Amygdala (tissue), 56 donors: ENCODE results near the gene DLGAP4.
"Not testable (repeated sequence)": the region's sequence is repeated elsewhere in the genome, so short reads cannot be mapped to it uniquely, and the experiment has no call there.

Experiments
- DNase-seq, 56 donors: peaks; one replicate each; lab custom pipeline; 2025; lab: John Stamatoyannopoulos, UW

DLGAP4 gene

DNA sequence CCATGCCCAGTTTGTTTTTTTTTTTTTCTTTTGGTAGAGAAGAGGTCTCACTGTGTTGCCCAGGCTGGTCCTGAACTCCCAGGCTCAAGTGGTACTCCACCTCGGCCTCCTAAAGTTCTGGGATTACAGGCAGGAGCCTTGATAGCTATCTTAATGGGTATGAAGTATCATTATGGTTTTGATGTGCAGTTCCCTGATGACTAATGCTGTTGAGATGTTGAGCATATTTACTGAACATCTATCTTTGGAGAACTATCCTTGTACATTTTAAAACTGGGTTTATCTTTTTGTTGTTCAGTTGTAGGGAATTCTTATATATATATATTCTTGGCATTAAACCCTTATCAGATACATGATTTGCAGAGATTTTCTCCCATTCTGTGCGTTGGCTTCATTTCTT, 213.8 kb downstream of the DLGAP4 start:
- no peak for DNase-seq

DNA sequence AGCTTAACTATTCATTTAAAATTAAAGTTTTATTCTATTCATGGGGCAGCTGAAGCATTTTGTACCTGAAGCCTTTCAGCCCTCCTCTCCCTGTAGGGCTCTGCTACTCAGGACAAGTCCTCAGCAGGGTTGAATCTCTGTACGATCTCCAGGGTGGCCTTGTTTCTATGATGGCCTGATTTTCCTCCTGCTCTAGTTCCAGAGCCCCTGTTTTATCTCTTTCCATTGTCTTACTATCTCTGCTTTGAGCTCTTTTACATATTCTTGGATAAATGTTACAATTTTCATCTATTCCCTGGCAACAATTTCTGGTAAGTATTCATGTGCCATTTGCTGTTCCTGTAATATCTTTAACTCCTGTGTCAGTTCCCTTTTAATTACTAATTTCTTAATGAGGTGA, 215.4 kb downstream of the DLGAP4 start:
- no peak for DNase-seq

DNA sequence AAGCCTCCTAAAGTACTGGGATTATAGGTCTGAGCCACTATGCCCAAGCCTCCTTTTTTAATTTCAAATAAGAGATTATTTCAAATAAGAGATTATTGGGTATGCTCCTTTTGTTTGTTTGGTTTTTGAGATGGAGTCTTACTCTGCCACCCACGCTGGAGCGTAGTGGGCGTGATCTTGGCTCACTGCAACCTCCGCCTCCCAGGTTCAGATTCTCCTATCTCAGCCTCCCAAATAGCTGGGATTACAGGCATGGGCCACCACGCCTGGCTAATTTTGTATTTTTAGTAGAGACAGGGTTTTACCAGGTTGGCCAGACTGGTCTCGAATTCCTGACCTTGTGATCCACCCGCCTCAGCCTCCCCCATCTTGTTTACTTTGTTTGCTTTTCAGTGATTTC, 216.3 kb downstream of the DLGAP4 start:
- DNase-seq: not testable (repeated sequence)

DNA sequence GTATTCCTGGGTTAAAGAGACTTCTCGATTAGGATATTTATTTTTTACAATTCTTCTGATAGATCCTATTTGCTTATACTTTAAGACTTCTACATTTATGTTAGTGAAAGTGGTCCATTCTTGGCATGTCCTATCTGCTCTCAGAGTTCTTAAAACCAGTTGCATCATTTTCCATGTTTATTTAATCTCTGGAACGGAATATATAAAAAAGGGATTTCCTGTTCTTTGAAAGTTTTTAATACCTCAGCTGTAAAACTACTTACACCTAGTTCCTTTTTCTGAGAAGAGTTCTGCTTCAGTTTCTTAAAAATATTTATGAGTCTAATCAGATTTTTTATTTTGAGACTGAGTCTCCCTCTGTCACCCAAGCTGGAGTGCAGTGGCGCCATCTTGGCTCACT, 217.2 kb downstream of the DLGAP4 start:
- DNase-seq: no peak

DNA sequence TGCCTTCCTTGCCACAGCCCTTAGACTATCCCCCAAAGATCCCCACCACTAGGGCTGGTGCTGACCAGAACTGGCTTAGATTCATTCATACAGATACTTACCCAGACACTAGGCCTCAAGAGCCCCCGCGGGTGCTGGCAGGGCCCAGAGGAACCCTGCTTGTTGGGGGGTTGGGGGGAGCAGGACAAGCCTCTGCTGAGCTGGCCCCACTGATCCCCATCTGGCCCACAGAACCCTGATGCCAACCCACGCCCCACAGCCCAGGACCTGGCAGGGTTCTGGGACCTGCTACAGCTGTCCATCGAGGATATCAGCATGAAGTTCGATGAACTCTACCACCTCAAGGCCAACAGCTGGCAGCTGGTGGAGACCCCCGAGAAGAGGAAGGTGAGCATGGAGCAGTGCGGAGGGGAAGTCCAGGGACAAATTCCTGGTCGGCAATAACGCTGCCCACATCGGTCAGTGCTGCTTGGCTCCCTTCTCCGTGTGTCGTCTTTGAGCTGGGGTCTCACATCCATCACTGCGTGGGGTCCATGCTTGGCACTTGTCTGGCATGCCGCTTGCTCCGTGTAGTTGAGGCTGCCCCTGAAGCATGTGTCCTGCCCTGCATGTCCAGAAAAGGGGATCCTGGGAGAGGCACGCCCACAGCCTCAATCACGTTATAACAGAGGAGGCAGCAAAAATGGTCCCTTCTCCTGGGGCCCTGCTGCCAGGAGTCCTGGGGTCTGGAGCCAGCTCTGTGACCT, 219.7 kb downstream of the DLGAP4 start:
- DNase-seq: no peak

DNA sequence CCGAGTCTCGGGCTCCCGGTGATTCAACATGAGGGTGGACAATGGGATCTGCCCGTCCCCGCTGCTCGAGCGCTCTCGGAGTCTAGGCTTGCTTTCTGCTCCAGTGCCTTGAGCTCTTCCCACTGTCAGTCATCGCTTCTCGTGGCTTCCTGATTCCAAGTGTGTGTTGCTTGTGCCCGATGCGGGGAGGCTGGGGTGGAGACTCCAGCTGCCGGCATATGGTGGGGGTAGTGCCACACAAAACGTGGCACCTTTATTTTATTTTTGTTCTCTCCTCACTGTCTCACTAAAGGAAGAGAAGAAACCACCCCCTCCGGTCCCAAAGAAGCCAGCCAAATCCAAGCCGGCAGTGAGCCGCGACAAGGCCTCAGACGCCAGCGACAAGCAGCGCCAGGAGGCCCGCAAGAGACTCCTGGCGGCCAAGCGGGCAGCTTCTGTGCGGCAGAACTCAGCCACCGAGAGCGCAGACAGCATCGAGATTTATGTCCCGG, 220.4 kb downstream of the DLGAP4 start:
- DNase-seq: peak in 1 of 56 donors; percentile 24

DNA sequence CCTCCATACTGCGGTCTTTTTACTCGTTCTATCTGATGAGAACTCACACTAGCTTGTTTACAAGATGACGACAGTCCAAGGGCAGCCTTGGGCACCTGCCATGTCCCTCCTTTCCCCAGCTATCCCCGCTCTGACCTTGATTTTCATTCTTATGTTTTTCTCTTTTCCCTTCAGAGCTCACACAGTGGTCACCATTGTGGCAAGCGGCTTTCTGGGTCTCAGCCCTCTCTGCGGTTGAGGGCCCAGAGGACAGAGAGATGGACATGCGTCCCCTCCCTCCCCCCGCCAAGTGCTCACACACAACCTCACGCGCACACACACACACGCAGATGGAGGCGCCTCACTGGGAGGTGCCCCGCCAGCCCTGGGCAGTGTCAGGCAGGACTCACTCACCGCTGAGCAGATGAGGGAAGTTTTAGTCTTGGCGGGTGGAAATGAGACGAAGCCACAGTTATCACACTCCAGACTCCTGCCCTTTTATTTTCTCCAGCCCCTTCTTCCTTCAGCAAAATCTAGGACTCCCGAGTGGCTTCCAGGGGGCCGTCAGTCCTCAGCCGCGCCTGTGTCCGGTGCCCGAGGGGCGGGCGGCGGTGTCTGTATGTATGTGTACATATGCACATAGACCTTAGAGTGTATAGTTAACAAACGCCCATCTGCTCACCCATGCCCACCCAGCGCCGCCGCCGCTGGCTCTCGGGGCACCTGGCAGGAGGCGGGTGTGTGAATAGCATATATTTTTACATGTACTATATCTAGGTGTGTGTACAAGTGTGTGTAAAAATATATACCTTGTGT, 221.4 kb downstream of the DLGAP4 start:
- no peak for DNase-seq

DNA sequence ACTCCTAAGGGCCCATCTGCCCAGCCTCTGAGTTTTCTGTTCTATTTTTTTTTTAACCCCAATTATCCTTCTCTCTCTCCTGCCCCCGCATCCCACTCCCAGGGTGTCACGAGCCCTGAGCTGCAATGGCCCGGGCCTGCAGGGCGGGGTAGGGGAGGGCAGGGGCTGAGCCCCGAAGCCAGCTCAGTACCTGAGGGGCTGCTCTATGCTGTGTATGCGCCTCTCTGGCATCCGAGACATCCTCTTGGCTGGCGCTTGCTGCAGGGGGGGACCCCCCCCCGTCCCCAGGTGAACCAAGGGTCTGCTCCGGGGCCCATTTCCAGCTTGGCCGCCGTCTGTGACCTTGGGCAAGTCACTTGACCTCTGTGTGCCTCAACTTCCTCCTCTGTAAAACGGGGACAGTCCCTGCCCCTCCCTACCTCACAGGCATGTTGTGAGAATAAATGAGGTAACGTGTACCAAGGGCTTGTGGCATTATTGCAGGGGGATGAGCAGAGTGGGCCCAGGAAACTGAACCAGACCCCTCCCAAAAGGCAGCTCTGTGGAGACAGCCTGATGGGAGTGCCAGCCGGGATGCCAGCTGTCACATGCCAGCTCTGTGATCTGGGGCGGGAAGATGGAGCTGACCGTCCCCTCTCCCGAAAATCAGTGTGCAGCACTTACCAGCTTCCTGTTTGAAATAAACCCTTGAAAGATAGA, 222.2 kb downstream of the DLGAP4 start:
- no peak for DNase-seq

DNA sequence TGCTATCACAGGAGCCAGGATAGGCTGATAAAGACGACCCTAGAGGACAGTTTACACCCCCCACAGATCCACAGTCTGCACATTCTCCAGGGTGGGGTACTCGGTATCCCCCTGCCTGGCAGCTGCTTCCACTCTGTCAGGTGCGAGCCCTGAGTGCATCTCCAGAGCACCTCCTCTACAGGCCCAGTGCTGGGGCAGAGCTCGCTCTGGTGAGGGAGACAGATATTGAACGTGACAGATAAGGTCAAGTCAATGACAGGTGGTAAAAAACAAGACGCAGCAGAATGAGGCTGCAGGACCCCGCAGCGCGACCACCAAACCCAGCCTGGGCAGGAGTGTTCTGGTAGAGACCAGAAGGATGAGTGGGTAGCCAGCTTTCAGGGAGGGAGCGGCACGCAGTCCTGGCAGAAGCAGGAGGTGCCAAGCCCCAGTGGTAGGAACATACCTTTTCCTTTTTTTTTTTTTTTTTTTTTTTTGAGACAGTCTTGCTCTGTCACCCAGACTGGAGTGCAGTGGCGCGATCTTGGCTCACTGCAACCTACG, 222.8 kb downstream of the DLGAP4 start:
- DNase-seq: no peak

DNA sequence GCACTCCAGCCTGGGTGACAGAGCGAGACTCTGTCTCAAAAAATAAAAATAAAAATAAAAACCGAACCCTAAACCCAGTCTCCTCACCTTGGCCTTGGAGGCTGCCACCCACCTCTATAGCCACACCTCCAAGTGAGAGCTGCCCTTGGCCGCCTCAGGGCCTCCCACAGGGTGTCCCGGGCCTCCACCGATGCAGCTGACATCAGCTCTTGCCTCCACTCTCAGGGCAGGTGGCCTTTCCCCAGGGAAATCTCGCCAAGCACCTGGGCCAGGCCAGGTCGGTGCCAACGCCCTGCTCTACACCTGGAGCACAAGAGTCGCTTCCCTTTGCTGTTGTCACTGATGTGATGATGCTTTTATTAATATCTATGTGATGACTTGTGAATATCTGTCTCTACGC, 226.2 kb downstream of the DLGAP4 start:
- DNase-seq: no peak

DNA sequence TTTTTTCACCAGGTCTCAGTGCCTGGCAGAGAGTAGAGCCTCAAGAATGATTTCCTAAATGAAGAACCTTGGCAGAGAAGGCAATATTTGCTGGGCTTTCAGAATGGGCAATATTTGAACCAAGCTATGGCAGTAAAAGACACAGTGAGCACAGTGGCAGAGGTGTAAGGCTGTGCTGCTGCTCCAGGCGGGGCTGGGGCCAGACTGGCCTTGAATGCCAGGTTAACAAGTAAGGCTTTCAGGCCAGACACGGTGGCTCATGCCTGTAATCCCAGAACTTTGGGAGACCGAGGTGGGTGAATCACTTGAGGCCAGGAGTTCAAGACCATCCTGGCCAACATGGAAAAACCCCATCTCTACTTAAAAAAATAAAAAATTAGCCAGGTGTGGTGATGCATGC, 226.7 kb downstream of the DLGAP4 start:
- no peak for DNase-seq

DNA sequence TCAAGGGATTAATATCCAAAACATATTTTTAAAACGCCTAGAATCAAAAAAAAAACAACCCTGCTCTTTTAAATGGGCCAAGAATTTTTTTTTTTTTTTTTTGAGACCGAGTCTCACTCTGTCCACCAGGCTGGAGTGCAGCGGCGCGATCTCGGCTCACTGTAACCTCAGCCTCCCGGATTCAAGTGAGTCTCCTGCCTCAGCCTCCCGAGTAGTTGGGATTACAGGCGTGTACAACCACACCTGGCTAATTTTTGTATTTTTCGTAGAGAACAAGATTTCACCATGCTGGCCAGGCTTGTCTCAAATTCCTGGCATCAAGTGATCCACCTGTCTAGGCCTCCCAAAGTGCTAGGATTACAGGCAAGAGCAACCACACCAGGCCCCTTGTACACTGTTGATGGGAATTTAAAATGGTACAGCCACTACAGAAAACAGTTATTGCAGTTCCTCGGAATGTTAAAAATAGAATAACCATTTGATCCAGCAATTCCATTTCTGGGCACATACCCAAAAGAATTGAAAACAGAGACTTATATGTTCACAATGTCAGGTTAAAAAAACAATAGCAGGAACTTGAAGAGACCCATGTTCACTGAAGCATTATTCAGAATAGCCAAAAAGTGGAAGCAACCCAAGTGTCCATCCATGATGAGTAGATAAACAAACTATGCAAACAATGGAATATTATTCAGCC, 232.0 kb downstream of the DLGAP4 start:
- no peak for DNase-seq

DNA sequence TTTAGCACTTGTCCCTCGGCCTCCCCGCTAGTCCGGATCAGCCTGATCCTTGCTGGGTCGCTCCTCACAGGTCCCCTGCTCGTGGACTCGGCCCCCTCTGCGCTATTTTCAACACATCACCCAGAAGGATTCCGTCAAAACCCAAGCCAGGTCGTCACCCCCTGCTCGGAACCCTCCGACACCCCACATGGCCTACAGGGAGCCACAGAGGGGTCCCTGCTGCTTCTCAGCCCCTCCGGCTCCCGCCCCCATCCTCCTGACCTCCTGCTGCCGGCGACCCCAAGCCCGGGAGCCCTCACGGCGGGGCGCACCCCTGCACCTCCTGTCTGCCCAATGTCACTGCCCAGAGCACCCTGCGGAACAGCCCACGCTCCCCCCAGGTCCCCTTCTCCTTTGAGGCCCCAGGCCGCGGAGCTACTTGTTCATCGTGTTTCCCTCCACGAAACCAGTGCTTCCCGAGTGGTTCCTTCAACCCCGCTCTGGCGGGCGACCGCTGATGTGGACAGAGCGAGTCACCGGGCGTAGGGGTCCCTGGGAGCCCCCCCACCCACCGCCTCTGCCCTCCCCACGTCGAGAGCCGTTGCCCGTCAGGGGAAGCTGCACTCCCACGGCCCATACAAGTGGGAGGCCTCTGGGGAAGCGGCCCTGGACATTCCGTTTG, 234.5 kb downstream of the DLGAP4 start:
- no peak for DNase-seq

DNA sequence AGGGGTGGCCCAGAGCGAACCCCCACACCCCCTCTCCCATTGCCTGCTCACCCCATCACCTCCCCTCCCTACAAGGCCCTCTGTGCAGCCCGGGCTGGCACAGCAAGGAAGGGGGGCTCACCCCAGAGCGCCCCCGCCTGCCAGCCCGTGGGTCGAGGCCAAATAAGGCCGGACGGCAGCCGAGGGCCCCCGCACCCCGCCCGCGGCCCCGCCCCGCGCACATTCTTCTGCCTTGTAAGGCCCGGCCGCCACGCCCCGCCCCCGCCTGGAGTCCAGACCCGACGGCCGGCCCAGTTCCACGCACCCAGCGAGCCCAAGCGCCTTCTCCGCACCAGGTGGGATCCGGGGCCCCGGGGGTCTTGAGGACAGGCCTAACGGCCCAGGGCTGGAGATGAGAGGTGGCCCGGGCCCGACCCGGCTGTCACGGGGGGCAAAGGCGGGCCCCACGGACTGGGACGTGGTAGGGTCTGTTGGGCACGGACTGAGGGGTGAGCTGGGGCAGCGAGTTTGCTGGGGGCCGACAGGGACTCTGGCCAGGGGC, 235.2 kb downstream of the DLGAP4 start, which contains the start of gene MYL9:
Gene MYL9 (plus strand): TSS at position 293 of the 541 bp plus-strand sequence. CDS start 3,366 bp downstream, outside the sequence.
- DNase-seq: peak in 2 of 56 donors; percentile 33 to 37

DNA sequence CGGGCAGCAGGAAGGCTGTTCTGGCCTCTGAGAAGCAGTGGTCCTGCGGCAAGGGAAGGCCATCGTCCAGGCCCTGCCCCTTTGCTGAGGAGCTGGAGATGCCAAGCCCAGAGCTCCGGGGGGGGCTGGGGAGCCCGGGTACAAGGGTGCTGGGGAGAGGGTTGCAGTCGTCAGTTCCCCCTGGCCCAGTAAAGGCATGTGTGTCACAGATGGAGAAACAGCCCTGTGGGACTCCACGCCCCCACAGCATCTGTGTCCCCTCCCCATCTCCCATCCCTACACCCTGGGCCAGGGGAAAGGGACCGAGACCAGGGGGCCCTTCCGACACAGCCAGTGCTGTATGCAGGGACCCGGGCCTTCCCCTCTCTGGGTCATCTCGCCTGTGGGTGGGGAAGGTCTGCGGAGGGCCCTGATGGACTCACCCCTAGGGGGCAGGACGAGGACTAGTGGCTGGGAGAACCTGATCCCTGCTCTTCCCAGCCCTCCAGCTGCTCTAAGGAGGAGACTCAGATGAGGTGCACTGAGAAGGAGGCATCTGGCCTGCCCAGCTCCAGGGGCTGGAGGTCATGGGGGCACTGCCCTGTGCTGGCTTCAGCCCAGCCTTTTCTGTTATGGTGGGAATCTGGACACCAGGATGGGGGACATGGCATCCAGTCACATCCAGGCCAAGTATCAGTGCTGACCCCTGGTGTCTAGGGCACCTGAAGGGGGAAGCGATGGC, 235.8 kb downstream of the DLGAP4 start:
- DNase-seq: no peak

DNA sequence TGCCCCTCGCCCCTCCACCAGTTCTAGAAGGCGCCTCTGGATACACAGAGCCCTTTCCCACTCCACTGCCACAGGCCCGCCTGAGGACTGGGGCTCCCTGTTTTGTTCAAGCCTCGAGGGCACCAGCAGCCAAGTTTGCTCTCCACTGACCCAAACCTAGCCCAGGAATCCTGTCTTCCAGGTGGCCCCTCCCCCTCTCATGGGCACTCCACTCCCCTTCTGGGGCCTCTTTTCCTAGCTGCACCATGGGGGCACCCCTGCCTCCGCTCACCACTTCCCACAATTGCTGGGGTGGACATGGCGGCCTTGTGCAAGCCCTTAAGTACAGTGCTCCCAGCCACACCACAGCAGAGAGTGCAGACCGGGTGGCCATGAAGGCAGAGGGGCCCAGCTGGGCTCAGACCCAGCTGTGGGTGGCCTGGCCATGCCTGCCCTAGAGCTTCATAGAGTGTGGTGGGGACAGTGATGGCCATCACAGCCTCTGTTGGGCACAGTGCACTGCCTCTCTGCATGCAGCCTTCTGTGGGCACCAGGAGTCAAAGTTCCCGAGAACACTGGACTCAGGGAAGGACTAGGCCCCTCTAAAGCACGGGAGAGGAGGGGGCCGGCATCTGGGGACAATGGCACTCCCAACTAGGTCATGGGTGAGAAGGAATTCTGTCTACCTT, 236.5 kb downstream of the DLGAP4 start:
- DNase-seq: no peak

DNA sequence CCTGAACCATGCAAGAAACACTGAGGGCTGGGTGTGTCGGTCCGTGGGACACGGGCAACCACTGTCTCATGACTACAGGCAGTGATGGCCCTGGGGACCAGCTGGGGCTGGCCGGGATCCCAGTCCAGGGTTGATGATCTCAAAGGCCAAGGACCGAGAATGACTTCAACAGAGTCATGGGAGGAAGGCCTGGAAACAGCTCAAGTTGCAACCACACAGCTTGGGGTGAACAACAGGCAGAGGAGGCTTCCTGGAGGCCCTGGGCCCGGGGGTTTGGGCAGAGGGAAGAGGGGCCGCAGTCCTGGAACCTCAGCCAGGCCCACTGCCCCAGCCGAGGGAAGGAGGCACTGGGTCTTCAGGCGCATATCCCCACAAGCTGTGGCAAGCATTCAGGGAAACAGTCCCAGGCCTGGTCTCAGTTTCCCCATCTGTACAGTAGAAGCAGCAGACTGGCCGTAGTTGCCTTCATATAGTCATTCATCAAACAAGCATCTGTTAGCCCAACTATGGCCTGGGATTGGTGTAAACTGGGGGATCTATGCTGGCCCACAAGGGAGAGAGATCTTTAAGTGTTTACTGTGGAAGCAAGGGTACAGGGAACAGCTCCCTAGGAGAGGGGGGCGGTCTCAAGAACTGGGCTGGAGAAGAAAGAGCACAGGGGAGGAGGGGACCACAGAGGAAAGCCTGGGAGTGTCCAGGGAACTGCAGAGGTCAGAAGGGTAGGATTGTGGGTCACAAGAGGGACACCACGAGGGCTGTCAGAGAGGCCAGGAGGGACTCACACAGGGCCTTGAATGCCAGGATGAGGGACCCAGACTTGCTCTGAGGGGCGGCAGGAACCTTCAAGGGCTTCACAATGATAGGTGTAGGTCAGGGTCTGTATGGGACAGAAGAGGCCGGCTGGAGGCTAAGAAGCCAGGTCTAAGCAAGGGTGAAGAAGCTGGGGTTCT, 237.3 kb downstream of the DLGAP4 start:
- peak in 5 of 56 donors; percentile 9 to 38 (median 14) for DNase-seq
